Tibial nerve (tissue), 4 donors: ENCODE data around the gene B4GALT6. TPM values are rescaled to one million over a fixed set of nuclear protein-coding genes. Genes with fewer than 3 reads are reported as not detected.

Experiments
- DNase-seq, 2 donors: peaks; one replicate each; pipeline ENCODE4 v3.0.0-alpha.2; 2019; ENCODE audit warnings: low spot score in 2 of 2
- H3K27ac ChIP-seq, 4 donors: fragments of 200-600 bp; sonication (generic) in 3 of 4; one replicate each; pipeline ENCODE4 v1.5.1; 2017 to 2019; ENCODE audit warnings: mild to moderate bottlenecking in 1 of 4
- H3K27me3 ChIP-seq, 2 donors: fragments of 200-600 bp; sonication (generic) in 1 of 2; one replicate each; pipeline versions ENCODE4 v1.5.1 to v1.6.0; 2017 to 2019
- H3K36me3 ChIP-seq, 3 donors: fragments of 200-600 bp; sonication (generic); one replicate each; pipeline ENCODE4 v1.5.1; 2018 to 2019
- H3K4me1 ChIP-seq, 4 donors: fragments of 200-600 bp; sonication (generic) in 3 of 4; one replicate each; pipeline ENCODE4 v1.5.1; 2017 to 2019
- H3K4me3 ChIP-seq, 4 donors: fragments of 200-600 bp; sonication (generic) in 3 of 4; one replicate each; pipeline ENCODE4 v1.5.1; 2017 to 2019; ENCODE audit warnings: mild to moderate bottlenecking in 1 of 4, moderate library complexity in 1 of 4
- H3K9me3 ChIP-seq, 4 donors: fragments of 200-600 bp; sonication (generic) in 3 of 4; one replicate each; pipeline ENCODE4 v1.5.1; 2017 to 2019
- CTCF ChIP-seq, 5 experiments: fragments of 200-600 bp in 3 of 5; fragments of 450-650 bp in 2 of 5; sonication (generic) in 3 of 5; IDR thresholded peaks; one replicate each; pipeline ENCODE4 v1.5.1; 2016 to 2019; ENCODE audit warnings: antibody characterized with exemption in 5 of 5, mild to moderate bottlenecking in 3 of 5, moderate library complexity in 2 of 5
- EP300 ChIP-seq, 2 donors: sonication (generic); formaldehyde crosslinking; IDR thresholded peaks; one replicate each; pipeline ENCODE4 v1.6.1; 2017; ENCODE audit warnings: antibody characterized with exemption in 2 of 2, mild to moderate bottlenecking in 1 of 2
- POLR2A ChIP-seq, 2 donors: fragments of 450-650 bp; IDR thresholded peaks; one replicate each; pipeline ENCODE4 v1.6.1; 2017; ENCODE audit warnings: antibody characterized with exemption in 2 of 2, mild to moderate bottlenecking in 2 of 2, moderate library complexity in 2 of 2
- WGBS, 2 donors: methylation state at CpG; one replicate each; pipeline ENCODE4 v1.1.5; 2018; 5-methylcytosine and 5-hydroxymethylcytosine counted together
- total RNA-seq, 4 donors: library from RNA; depleted of rRNA; stranded (reverse); fragments of >200 nt; gene quantifications; one replicate each; pipeline ENCODE4 v1.1.0, GENCODE V29; 2016

The B4GALT6 gene
- total RNA-seq, 4 donors from 2014 or later: 0.98 to 2.1 (median 1.5) TPM

DNA sequence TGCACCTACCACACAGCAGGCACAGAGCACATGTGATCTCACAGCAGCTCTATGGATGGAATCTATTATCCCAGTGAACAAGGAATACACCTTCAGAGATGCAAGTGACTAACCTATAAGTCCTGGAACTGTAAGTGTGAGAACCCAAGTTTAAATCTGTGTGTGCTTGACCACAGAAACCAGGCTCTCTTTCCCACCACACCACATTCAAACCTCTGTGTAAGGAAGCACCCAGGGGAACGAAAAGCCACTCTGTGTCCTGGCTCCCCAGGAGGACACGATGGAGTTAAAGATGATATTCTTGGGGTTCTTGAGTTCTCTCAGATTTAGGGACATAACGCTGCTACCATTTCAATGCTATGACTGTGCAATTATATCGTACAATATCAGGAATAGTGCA, 53.8 kb downstream of the B4GALT6 start:
- H3K4me1 ChIP-seq: no peaks in the 10 kb centered on the region
- H3K4me3 ChIP-seq: no peak overlapping the region
- TF ChIP-seq POLR2A (IDR thresholded peaks at IDR 0.05): no peak
- no peak for TF ChIP-seq EP300 (IDR thresholded peaks at IDR 0.05)
- no peak for TF ChIP-seq CTCF (IDR thresholded peaks at IDR 0.05)
- H3K36me3 ChIP-seq: no peaks in the 10 kb centered on the region
- no peak for DNase-seq
- WGBS, 2 donors: 93 to 96% methylated on average over 4 of the region's 4 CpGs
- H3K27me3 ChIP-seq: no peaks in the 10 kb centered on the region
- no peaks in the 10 kb centered on the region for H3K9me3 ChIP-seq
- no peak overlapping the region for H3K27ac ChIP-seq

GRCh38 chr18:31626409-31626808, 58.0 kb downstream of the B4GALT6 start:
- WGBS, 2 donors: 88 to 96% methylated on average over 6 of the region's 6 CpGs
- Histone ChIP-seq H3K4me1 (no peaks in the 10 kb centered on the region), H3K9me3 (no peaks in the 10 kb centered on the region), H3K27ac (no peak overlapping the region), H3K27me3 (no peaks in the 10 kb centered on the region), H3K36me3 (no peaks in the 10 kb centered on the region), H3K4me3 (no peak overlapping the region)
- no peak for TF ChIP-seq EP300 (IDR thresholded peaks at IDR 0.05)
- no peak for TF ChIP-seq CTCF (IDR thresholded peaks at IDR 0.05)
- DNase-seq: no peak

GRCh38 chr18:31624892-31625640, 59.3 kb downstream of the B4GALT6 start:
- DNase-seq: no peak
- no peaks in the 10 kb centered on the region for H3K36me3 ChIP-seq
- no peak overlapping the region for H3K4me3 ChIP-seq
- H3K9me3 ChIP-seq: no peaks in the 10 kb centered on the region
- no peaks in the 10 kb centered on the region for H3K4me1 ChIP-seq
- TF ChIP-seq EP300 (IDR thresholded peaks at IDR 0.05) (no peak), CTCF (IDR thresholded peaks at IDR 0.05) (no peak), POLR2A (IDR thresholded peaks at IDR 0.05) (no peak)
- WGBS, 2 donors: 87 to 92% methylated on average over 13 of the region's 13 CpGs
- H3K27ac ChIP-seq: no peak overlapping the region
- no peaks in the 10 kb centered on the region for H3K27me3 ChIP-seq

- no peak for DNase-seq
- Histone ChIP-seq H3K27ac (no peak overlapping the region), H3K4me1 (no peaks in the 10 kb centered on the region), H3K9me3 (no peaks in the 10 kb centered on the region), H3K4me3 (no peak overlapping the region), H3K36me3 (no peaks in the 10 kb centered on the region), H3K27me3 (no peaks in the 10 kb centered on the region)
- TF ChIP-seq POLR2A (IDR thresholded peaks at IDR 0.05) (no peak), EP300 (IDR thresholded peaks at IDR 0.05) (no peak), CTCF (IDR thresholded peaks at IDR 0.05) (no peak)
Observed at GRCh38 chr18:31619291-31619690, 65.1 kb downstream of the B4GALT6 start.

DNA sequence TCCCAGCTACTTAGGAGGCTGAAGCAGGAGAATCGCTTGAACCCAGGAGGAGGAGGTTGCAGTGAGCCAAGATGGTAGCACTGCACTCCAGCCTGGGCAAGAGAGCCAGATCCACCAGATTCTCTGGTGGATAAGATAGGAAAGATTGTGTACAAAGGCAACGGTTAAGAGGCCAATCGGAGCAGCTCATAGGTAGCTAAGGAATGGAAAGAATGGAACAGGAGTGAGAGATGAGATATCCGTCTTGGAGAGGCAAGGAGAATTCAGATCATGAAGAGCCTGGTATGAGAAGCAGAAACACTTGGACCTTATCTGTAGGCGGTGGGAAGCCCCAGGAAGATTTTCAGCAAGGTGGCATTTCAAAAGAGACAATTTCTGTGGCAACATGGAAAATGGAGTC, 65.6 kb downstream of the B4GALT6 start:
- Histone ChIP-seq H3K27me3 (no peaks in the 10 kb centered on the region), H3K4me3 (no peak overlapping the region), H3K9me3 (no peaks in the 10 kb centered on the region), H3K27ac (no peak overlapping the region), H3K36me3 (no peaks in the 10 kb centered on the region), H3K4me1 (no peaks in the 10 kb centered on the region)
- 91 to 94% methylated on average over 5 of the region's 5 CpGs for WGBS, 2 donors
- DNase-seq: no peak
- TF ChIP-seq POLR2A (IDR thresholded peaks at IDR 0.05): no peak
- no peak for TF ChIP-seq EP300 (IDR thresholded peaks at IDR 0.05)
- no peak for TF ChIP-seq CTCF (IDR thresholded peaks at IDR 0.05)
